ENCODE data around the gene CCDC54.
"Not testable (repeated sequence)": the region's sequence is repeated elsewhere in the genome, so short reads cannot be mapped to it uniquely, and the experiment has no call there.

CCDC54 gene

GRCh38 chr3:107377151-107377550 lies at the start of gene CCDC54:
Gene CCDC54 (plus strand): TSS chr3:107377439. CDS start chr3:107377588, 149 bp downstream.
- no peak for DNase-seq

GRCh38 chr3:107328069-107328468 lies 49.2 kb upstream of the CCDC54 start:
- no peak for DNase-seq

DNA sequence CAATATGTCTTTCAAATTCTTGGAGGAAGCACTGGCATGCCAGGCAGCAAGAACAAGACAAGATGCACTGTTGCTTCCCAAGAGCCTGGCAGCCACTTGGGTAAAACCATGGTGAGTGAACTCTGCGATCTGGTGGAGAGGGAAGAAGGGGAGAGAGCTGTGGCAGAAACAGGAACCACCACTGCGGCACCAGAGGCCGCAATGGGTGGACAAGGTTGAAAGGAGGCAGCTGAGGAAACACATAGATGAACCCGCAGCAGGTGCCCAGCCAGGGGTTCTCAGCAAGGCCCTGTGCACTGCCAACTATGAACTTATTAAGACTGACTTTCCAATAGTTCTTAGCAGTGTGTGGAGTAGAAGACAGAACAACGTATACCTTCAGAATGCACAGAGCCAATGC lies 48.2 kb upstream of the CCDC54 start:
- DNase-seq = no peak

GRCh38 chr3:107339690-107340089 lies 37.5 kb upstream of the CCDC54 start:
- not testable (repeated sequence) for DNase-seq

GRCh38 chr3:107344722-107345121 lies 32.5 kb upstream of the CCDC54 start:
- DNase-seq = no peak

GRCh38 chr3:107345822-107346405 lies 31.3 kb upstream of the CCDC54 start:
- DNase-seq = peak in 9 of 56 donors; percentile 3 to 69 (median 21)

DNA sequence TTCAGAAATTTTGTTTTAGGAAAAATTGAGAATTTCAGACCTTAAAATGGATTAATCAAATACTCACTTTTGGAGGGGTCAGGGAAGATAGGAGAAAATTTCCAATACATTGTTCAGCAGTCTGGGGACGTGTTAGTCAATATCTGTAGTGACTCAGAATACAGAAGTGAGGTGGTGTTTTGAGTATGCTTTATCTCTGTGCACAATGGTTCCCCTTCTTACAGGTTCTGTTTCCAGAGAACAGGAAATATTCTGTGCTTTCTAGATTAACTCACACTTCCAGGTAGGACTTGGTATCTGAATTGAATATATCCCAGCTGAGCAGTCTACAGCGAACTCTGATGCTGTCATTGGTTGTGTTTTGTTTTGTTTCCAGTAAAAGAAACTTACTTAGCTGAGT lies 30.7 kb upstream of the CCDC54 start:
- DNase-seq = no peak

DNA sequence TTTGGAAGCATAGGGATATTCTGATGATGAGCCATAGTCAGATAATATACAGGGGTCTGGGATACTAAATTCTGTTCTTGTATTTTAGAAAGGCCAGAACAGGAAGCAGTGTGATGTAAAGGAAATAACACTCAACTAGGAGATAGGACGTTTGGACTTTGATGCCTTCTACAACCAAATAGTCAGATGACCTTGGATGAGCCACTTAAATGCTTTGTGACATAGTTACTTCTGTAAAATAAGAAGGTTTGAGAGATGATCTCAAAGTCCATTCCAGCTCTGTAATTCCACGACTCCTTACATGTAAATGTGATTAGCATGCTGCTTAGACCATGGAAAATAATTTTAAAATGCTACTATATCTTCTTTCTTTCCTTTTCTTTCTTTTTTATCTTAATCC lies 29.5 kb upstream of the CCDC54 start:
- no peak for DNase-seq

GRCh38 chr3:107356706-107357105 lies 20.5 kb upstream of the CCDC54 start:
- no peak for DNase-seq

GRCh38 chr3:107361633-107362032 lies 15.6 kb upstream of the CCDC54 start:
- peak in 1 of 56 donors; percentile 13 for DNase-seq

GRCh38 chr3:107365051-107365450 lies 12.2 kb upstream of the CCDC54 start:
- no peak for DNase-seq

- no peak for DNase-seq
Observed at GRCh38 chr3:107366766-107367165, 10.5 kb upstream of the CCDC54 start.

DNA sequence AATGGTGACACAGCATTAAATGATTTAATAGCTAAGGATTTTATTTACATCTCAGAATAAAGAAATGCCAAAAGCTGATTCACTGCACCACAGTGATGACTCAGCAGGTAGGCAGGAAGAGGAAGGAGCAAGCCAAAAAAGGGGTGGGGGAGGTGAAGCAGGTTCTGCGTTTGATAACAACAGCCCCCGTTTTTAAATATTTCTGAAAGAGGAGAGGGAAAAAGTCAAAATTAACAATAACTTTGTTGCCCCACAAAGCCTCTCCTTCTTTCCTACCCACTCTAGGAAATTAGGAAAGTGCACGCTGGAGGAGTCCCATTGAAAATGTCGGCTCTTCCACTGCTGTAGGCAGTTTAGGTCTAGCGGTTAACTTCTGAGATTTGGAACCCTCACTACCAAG lies 9.9 kb upstream of the CCDC54 start:
- DNase-seq = no peak

GRCh38 chr3:107368654-107369398 lies 8.4 kb upstream of the CCDC54 start:
- DNase-seq = no peak

DNA sequence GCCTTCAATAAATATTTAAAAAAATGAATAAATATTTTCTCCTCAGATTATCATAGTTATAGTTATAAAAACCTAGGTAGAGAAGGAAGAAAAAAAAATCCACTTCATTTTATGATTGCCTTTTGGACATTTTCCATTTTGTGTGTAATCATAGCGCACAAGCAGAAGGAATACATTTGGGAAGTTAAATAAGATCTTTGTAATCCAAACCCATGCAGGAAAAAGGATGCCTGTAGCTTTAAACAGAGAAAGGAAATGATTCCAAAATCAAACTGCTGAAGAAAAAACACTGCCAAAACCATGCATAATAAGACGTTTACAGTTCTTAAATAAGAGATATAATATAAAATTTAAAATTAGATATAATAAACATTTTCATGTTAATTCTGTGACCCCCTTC lies 7.4 kb upstream of the CCDC54 start:
- DNase-seq = no peak

DNA sequence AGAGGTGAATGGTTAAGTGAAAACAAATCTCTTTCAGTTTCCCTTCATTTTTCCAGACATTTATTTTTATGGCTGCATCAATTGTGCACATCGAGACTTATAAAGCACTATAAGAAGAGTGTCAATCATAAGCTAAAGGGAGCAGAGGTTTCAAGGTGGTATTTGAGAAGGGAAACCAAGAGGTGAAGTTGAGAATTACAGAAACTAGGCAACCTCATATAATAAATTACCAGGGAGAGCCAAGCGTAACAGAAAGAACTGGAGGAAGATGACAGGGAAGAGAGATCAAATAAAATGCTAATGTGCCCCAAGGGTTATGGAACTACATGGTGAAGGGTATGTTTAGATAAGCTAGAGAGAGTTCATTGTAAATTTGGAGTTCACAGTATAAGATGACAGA lies 6.3 kb upstream of the CCDC54 start:
- DNase-seq = no peak

DNA sequence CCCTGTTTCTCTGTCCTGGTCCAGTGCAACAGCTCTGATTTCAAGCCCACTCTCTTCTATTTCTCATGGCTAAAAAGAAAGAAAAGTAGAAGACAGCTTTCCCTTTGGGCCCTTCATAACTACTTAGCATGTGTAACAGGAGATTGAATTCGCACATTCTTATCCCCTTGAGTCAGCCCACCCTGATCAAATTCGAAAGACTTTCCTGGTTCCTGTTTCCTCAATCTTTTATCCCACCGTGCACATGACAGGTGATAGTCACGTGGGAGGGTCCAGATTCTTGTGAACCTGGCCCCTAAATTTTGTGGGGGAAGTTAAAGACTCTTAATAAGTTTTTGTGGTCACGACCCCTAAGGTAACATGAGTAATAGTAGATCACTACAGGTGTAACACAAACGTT lies 4.7 kb upstream of the CCDC54 start:
- DNase-seq = no peak

GRCh38 chr3:107373896-107374295 lies 3.3 kb upstream of the CCDC54 start:
- no peak for DNase-seq

GRCh38 chr3:107375682-107376081 lies 1.6 kb upstream of the CCDC54 start:
- DNase-seq = no peak

DNA sequence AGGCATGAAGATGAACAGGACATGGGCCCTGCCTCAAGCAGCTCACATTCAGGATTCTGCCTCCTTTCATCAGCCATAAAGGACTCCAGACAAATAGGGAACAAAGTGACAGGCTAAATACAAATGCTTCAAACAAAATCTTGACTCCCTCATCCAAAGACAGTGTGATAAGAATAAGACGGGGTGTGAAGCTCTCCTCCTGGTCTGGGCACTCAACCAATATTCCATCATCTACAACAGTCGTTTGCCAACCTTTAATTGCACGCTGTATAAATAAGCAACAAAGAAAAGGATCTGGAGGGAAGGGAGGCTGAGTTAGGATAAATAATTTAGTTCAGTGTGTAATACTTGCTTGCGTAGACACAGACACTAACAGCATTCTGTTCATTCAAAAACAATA lies 5.4 kb downstream of the CCDC54 start:
- peak in 1 of 56 donors; percentile 4 for DNase-seq

GRCh38 chr3:107384428-107384827 lies 7.2 kb downstream of the CCDC54 start:
- no peak for DNase-seq

DNA sequence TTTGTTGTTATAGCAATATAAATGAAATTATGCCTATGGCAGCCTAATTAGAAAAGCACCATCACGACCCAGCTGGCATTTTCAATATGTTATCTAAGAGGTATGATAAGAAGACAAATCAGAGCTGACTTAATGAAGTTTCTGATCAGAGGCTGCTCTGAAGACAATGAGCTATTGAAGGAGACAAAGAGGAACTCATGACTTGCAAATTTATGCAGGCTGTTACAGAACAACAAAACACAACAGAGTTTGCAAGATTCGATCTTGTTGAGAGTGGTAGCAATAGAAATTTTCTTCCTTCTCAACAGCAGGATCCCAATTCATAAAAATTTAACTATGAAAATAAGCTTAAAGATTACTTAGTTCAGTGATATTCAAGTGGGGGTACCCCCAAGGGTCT lies 7.7 kb downstream of the CCDC54 start:
- peak in 4 of 56 donors; percentile 2 to 70 (median 12) for DNase-seq

DNA sequence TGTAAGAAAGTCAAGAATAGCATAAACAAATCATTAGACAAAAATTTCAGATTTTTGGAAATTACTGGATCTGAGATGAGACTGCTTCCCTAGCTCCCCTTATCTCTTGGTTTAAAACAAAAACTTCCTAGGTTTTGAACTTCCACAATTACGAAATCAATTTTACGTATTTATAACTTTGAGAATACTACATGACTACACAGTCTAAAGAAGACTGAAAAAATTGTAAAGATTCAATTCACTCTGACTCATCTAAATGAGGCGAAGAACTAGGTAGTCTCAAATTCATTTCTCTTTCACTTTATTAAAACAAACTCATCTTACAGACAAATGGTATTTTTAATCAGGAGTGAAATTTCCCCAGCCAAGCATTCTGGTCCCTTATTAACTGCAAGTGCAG lies 10.3 kb downstream of the CCDC54 start:
- no peak for DNase-seq
